HG02970 (cell line): Measurements from ENCODE around the gene MYCBPAP.

Experiments used
- ATAC-seq: cut with Tn5 transposase; IDR thresholded peaks from one replicate; pipeline ENCODE4 v1.9.1; 2021; ENCODE audit warnings: mild to moderate bottlenecking, moderate library complexity, moderate number of reproducible peaks; ENCODE audit not compliant: unreplicated experiment, low FRiP score

Gene MYCBPAP

DNA sequence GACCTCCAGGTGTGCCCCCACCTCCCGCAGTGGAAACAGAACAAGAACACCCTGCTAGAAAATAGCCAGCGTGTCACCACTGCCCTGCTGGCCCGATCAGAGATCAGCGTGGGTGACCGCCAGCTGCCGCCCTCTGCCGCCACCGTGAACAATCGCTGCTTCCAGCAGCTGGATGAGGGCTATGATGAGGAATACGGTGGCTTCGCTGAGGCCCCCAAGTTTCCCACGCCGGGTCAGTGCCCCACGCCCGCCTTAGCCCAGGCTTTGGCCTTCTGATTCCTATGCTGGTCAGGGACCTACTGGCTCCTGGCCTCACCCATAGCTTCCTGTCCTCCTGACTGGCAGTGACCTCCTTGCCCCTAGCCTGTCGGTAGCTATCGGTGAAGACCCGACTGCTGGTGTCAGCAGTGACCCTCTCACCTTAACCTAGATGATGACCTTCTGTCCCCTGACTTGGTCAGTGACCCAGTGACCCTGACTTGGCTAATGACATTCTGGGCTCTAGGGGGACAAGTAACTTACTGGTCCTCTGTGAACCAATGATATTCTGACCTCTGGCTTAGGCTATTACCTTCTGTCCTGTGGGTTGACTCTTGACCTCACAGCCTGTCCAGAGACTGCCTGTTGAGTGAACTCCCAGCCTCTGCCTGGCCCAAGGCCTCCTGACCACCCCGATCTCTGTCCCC lies 41.2 kb downstream of the MYCBPAP start:
- ATAC-seq: no peak

DNA sequence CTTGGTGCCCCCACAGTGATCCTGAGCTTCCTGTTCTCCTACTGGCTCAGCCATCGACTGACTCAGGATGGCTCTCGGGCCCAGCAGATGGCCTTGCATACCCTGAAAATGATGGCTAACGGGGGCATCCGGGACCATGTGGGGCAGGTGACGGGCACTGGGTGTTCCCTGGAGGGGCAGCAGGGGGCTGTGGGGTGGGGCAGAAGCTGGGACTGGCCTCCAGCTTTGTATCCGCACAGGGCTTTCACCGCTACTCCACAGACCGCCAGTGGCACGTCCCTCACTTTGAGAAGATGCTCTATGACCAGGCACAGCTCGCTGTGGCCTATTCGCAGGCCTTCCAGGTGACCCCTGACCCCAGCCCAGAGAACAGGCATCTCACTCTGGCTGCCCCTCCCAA lies 41.7 kb downstream of the MYCBPAP start:
- ATAC-seq: no peak

DNA sequence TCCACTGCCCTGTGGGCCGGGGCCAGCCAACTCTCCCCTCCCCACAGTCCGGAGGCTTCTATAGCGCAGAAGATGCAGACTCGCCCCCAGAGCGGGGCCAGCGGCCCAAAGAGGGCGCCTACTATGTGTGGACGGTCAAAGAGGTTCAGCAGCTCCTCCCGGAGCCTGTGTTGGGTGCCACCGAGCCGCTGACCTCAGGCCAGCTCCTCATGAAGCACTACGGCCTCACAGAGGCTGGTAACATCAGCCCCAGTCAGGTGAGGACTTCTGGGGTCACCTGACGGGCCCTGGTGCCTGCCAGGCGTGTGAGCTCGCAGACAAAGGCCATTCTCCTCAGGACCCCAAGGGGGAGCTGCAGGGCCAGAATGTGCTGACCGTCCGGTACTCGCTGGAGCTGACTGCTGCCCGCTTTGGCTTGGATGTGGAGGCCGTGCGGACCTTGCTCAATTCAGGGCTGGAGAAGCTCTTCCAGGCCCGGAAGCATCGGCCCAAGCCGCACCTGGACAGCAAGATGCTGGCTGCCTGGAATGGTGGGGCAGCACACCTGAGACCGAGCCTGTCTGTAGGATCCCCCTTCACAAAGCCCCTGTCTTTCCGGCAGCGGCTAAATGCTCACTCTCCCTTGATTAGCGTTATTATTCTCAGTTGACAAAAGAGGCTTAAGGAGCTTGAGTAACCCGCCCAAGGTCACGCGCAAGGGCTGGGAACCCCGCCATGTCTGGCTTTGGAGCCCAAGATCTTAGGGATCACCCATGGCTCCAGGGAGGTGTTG lies 42.6 kb downstream of the MYCBPAP start:
- ATAC-seq: no peak

DNA sequence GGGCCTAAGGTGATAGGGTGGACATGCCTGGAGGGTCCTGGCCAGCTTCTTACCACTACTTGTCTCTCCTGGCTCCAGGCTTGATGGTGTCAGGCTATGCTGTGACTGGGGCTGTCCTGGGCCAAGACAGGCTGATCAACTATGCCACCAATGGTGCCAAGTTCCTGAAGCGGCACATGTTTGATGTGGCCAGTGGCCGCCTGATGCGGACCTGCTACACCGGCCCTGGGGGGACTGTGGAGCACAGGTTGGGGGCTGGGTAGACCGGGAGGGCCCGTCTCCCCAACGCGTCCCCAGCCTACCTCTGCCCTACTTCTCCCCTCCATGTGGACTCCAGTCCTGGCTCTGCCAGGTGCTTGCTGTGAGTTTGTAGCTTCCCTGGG lies 43.2 kb downstream of the MYCBPAP start:
- no peak for ATAC-seq

DNA sequence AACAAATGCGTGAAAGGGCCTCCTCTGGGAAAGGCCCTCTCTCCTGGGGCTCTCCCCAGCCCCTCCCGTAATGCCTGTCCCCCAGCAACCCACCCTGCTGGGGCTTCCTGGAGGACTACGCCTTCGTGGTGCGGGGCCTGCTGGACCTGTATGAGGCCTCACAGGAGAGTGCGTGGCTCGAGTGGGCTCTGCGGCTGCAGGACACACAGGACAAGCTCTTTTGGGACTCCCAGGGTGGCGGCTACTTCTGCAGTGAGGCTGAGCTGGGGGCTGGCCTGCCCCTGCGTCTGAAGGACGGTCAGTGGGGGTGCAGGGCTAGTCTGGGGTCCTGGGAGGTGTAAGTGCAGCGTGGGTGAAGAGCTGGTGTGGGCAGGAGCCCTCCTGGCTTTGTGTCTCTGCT lies 43.6 kb downstream of the MYCBPAP start:
- ATAC-seq: no peak

DNA sequence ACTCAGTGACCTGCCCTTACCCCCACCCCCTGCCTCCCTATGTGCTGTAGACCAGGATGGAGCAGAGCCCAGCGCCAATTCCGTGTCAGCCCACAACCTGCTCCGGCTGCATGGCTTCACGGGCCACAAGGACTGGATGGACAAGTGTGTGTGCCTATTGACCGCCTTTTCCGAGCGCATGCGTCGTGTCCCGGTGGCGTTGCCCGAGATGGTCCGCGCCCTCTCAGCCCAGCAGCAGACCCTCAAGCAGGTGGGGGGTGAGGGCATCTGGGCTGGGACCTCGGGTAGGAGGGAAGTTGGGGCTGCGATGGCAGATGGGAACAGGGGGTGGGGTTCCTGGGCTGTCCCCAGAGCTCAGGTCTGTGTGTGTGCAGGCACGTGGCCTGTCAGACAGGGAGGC lies 46.0 kb downstream of the MYCBPAP start:
- ATAC-seq: no peak

DNA sequence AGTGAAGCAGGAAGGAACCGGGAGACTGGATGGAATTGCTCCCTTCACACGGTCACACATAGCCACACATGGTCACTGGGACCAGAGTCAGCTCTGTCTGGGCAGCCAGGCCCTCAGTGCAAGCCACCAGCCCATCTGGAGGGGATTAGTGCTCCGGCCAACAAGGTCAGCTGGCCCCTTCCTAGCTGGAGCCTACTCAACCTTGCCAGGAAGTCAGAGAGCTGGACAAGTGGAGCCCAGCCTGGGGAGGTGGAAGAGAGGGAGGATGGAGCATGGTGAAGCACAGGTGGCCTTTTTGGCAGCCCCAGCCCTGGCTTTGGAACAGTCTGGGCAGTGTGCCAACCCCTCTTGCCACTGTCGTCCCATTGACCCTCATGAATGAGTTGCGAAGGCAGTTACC lies 48.6 kb downstream of the MYCBPAP start:
- no peak for ATAC-seq

DNA sequence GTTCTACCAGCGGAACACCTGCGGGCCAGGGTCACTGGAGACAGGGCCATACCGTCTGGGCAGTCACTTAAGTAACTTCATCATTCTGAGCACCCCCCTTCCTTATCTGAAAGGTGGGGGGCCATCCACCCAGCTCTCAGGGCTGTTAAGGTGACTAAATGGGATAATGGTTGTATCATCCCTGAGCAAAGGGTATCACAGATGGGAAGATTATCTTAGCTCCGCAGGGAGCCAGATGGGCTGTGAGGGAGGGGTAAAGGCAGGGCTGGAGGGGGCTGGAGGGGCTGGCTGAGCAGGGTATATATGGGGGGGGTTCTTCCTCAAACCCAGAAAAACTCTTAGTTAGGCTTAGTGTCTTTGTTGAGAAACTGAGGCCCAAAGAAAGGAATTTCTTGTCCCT lies 49.4 kb downstream of the MYCBPAP start:
- ATAC-seq: no peak

DNA sequence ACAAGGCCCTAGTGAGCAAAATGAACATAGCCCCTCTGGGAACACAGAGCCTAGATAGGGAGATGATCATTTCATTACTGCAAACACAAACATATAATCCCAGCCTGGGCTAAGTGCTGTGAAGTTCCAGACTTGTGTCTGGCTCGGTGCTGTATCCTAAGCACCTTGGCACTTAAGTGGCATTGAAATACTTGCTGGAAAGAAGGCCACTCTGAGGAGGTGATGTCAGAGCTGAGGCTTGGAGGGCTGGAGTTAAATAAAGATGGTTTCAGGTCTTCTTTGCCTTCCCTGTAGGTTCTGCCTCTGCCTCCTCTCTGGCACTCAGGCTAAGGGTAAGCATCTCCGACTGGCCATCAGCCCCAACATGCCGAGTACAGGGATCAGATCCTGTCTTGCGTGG lies 49.9 kb downstream of the MYCBPAP start:
- ATAC-seq: no peak

DNA sequence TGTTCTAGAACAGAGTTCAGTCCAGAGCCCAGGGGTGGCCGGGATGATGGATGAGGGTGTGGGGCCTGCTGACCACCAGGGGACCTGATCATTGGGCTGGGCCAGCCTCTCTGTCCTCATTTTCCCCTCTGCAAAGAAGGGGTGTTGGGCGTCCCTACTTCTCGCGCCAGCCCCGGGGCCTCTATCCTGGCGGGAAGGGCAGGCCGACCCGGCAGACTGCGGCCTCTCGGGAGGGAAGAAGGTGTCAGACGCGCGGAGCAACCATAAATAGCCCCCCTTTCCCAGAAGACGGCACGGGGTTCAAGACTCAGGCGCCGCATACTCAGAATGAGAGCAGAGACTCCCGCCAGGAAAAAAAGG lies 50.3 kb downstream of the MYCBPAP start:
- no peak for ATAC-seq

DNA sequence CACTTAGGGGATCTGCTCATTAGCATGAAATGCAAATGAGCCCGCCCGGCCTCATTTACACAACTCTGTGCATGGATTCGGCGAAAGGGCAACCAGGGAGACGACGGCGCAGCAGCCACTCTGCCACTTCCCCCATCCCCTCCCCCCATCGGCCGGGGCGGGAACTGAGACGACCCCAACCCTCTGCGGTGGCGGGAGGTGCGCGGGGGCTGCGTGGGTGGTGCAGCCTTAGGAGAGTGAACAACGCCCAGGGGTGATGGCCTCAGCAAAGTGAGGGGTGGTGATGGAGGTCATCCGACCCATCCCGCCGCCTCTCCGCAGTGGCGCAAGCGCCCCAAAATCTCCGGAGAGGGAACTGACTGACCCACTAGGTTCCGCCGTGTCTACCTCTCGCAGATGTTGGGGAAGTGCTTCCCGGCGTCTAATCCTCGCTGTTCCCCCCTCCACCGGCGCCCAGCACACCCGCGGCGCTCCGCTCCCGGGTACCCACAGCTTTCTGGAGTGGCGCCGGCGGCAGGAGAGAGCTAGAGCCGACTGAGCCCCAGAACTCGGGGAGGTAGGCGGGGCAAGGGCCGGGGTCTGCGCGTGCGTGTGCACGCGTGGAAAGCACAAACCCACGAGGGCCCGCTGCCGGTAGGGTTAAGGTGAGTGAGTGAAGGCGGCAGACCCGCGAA lies 50.8 kb downstream of the MYCBPAP start:
- ATAC-seq: no peak

DNA sequence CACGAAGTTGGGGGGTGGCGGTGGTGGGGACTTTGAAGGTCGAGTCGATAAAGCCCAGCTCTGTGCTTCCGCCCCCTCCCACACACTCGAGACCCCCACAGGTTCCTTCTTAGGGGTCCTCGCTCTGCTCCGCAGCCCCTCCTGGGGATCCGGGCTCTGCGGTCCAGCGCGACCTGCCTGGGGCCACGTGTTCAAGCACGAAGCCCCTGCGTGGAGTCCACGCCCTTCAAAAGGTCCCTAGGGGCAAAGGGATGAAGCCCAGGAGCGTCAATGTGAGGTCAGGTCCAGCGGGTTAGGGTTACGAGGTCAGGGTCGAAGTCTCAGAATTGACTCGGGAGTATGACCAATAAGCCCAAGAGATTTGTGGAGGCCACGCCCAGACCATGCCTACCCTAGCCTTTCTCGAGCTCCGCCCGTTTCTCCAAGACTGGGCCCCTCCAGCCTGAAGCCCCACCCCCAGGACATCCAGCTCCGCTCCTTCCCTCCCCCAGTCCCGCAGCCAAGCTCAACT lies 51.5 kb downstream of the MYCBPAP start:
- ATAC-seq: no peak

DNA sequence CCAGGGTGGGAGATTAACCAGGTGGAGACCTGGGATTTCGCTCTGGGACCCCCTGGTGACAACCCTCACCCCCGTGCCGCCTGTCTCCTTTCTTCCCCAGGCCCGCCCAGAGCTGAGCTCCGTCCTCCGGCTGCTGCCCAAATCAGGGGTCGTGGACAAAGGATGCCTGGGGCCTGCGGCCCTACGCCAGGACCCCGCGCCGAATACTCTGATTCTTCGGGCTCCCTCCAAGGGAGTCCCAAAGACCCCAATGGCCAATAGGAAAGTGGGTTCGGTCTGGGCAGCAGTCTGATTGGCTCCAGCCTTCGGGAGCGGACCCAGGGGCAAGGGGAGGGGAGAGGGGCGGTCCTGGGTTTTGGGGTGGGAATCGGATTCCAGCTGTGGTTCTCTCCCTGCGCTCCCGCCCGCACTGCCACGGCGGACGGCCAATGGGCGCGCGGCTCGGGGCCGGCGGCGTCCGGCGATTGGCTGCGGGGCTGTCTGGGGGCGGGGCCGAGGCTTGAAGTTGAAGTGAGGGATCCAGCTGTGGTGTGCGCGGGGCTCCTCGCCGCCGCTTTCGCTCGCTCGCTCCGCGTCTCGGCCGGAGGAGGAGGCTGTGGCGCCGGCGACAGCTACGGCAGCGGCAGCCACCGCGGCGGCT lies 52.1 kb downstream of the MYCBPAP start, which contains the start of gene CACNA1G:
Gene CACNA1G, plus strand, starts transcription at position 531 of the 640 bp plus-strand sequence. CDS start 745 bp downstream, outside the sequence.
- peak; percentile 61 for ATAC-seq

DNA sequence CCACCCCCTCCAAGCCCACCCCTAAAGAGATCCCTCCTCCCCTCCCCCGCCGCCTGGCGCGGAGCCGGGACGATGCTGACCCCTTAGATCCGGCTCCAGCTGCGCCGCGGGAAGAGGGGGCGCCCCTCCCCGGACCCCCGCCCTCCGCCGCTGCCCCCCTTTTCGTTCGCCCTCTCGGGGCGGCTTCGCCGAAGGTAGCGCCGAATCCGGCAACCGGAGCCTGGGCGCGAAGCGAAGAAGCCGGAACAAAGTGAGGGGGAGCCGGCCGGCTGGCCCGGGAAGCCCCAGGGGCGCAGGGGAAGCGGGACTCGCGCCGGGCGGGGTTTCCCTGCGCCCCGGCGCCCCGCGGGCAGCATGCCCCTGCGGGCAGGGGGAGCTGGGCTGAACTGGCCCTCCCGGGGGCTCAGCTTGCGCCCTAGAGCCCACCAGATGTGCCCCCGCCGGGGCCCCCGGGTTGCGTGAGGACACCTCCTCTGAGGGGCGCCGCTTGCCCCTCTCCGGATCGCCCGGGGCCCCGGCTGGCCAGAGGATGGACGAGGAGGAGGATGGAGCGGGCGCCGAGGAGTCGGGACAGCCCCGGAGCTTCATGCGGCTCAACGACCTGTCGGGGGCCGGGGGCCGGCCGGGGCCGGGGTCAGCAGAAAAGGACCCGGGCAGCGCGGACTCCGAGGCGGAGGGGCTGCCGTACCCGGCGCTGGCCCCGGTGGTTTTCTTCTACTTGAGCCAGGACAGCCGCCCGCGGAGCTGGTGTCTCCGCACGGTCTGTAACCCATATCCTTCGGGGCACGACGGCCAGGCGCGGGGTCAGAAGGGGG lies 52.9 kb downstream of the MYCBPAP start:
- ATAC-seq: peak; percentile 10

DNA sequence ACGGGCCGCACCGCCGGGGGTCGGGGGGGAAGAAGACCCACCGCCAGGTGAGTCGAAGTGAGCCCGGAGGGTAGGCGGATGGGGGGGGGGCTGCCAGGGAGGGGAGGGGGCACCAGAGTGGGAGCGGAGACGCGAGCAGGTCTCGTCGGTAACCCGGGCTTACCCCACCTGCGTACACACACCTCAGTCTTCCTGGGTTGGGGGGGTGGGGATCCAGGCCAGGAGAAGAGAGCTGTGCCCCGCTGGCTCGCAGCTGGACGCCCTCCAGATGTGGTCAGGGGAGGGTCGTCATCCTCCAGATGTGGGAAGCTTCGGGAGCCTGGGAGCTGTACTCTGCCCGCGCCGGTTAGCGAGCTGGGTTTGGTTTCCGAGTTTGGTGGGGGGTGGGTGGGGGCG lies 53.5 kb downstream of the MYCBPAP start:
- ATAC-seq: no peak

DNA sequence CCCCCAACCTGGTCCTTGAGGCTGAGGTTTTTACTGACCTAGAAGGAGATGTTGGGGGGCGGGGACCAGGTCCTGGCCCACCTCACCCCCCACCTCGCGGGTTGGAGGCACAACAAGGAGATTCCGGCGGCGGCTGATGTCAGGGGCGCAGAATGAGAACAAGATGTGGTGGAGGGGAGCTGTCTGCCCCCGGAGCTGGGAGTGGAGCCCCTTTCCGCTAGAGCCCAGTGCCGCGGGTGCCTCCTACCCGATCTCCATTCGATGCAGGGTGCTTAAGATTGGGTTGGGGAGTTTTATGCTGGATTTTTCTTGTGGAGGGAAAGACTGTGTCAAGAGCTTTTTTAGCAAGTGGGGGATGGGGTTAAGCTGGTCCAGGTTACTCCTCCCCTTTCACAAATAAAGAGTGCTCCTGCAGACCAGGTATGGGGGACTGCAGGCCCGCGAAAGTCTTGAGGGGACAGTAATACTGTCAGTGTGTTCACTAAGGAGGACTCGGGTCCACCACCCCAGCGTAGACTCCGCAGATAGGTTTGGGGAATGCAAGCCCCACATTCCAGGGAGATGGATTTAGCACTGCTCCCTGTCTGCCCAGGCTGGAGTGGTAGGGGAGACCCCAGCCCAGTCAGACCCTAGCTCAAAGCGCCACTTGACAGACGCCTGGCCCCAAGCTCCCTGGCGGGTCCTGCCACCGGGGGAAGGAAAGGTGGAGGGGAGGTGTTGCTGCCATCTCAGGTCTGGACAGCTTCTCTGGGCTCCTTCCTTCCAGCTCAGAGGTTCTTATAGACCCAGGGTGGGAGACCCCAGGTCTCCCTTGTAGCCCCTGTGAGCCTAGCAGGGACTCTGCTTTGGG lies 54.2 kb downstream of the MYCBPAP start:
- no peak for ATAC-seq

DNA sequence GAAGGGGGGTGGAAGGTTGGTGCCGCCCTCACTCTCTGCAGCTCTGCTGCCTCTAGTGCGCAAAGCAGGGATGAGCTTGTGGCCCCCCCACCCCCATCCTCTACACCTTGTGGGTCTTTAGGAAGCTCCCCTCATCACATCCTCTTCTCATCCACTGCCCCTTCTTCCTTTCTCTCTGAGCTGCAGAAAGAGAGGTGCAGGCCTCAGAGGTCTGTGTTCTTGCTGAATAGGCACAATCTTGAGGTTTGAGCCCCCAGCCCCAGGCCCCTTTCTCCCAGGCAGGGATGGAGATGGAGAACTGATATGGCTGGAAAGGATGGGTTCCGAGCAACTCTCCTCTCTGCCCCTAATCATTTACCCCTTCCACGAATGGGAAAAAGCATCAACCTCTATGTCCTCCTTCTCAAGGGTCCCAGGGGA lies 54.9 kb downstream of the MYCBPAP start:
- no peak for ATAC-seq

DNA sequence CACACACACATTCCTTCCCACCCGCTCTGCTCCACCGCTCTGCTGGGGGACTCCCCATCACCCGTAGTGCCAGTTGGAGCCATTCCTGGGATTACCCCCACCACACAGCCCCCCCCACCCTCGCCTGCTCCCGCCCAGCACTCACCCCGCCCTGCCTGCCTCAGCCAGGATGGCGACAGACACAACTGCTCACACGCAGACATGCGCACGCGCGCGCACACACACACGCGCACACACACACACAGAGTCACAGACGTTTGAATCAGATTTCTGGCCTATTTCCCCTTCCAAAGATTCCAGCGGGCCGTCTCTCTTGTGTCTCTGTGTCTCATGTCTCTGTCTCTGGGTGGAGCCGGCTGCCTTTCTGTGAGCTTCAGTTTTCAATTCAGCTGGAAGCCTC lies 56.7 kb downstream of the MYCBPAP start:
- ATAC-seq: no peak
